HG03439 (cell line): ENCODE results near the gene NOS2.
"Not testable (repeated sequence)": the region's sequence is repeated elsewhere in the genome, so short reads cannot be mapped to it uniquely, and the experiment has no call there.

Source experiments
- ATAC-seq: cut with Tn5 transposase; IDR thresholded peaks from one replicate; pipeline ENCODE4 v1.9.1; 2021; ENCODE audit warnings: mild to moderate bottlenecking, moderate library complexity; ENCODE audit not compliant: unreplicated experiment

Gene NOS2

GRCh38 chr17:27756467-27757371 is 43.6 kb downstream of the NOS2 start:
- no peak for ATAC-seq

- no peak for ATAC-seq
Observed at GRCh38 chr17:27755706-27756466, 44.4 kb downstream of the NOS2 start.

- ATAC-seq, result no peak
Observed at GRCh38 chr17:27754549-27754948, 45.8 kb downstream of the NOS2 start.

- not testable (repeated sequence) for ATAC-seq
Observed at GRCh38 chr17:27753726-27754125, 46.6 kb downstream of the NOS2 start.

GRCh38 chr17:27752831-27753619 is 47.3 kb downstream of the NOS2 start:
- not testable (repeated sequence) for ATAC-seq

GRCh38 chr17:27751622-27752490 is 48.5 kb downstream of the NOS2 start:
- ATAC-seq, result no peak

- no peak for ATAC-seq
Observed at GRCh38 chr17:27751166-27751565, 49.2 kb downstream of the NOS2 start.

GRCh38 chr17:27749562-27750150 is 50.7 kb downstream of the NOS2 start:
- not testable (repeated sequence) for ATAC-seq

GRCh38 chr17:27748360-27748825 is 51.9 kb downstream of the NOS2 start:
- no peak for ATAC-seq

GRCh38 chr17:27747462-27748359 is 52.6 kb downstream of the NOS2 start:
- no peak for ATAC-seq

- no peak for ATAC-seq
Observed at GRCh38 chr17:27746881-27747280, 53.4 kb downstream of the NOS2 start.

GRCh38 chr17:27746320-27746719 is 54.0 kb downstream of the NOS2 start:
- ATAC-seq, result not testable (repeated sequence)

GRCh38 chr17:27745207-27745830 is 55.0 kb downstream of the NOS2 start:
- not testable (repeated sequence) for ATAC-seq

- ATAC-seq, result no peak
Observed at GRCh38 chr17:27743281-27743885, 56.9 kb downstream of the NOS2 start.

GRCh38 chr17:27741971-27742575 is 58.3 kb downstream of the NOS2 start:
- ATAC-seq, result no peak

GRCh38 chr17:27741361-27741861 is 58.9 kb downstream of the NOS2 start:
- no peak for ATAC-seq

GRCh38 chr17:27740541-27740940 is 59.8 kb downstream of the NOS2 start:
- ATAC-seq, result not testable (repeated sequence)
